Smooth muscle cell (in vitro differentiated cells): ENCODE data around the gene DSCAML1. TPM values are rescaled to one million over a fixed set of nuclear protein-coding genes. Genes with fewer than 3 reads are reported as not detected.
A peak's percentile ranks its signal among the peaks of the same experiment; 100 is the strongest.

Source experiments
- DNase-seq: peaks from one replicate; lab custom pipeline; 2025; ENCODE audit not compliant: unreplicated experiment; lab: John Stamatoyannopoulos, UW
- H2AFZ ChIP-seq: fragments of 200-600 bp; sonication (generic); 2 replicates; pipeline ENCODE4 v1.6.0; 2016; ENCODE audit warnings: antibody characterized with exemption, low read depth, mild to moderate bottlenecking
- H3F3A ChIP-seq: fragments of 200-600 bp; sonication (generic); 2 replicates; pipeline ENCODE4 v1.6.0; 2017; ENCODE audit warnings: antibody characterized with exemption, low read depth
- H3K27ac ChIP-seq: fragments of 200-600 bp; sonication (generic); 2 replicates; pipeline ENCODE4 v1.5.1; 2016; ENCODE audit warnings: low read depth, mild to moderate bottlenecking
- H3K27me3 ChIP-seq: fragments of 200-600 bp; sonication (generic); 2 replicates; pipeline ENCODE4 v1.6.1; 2016; ENCODE audit warnings: low read depth, mild to moderate bottlenecking
- H3K36me3 ChIP-seq: fragments of 200-600 bp; sonication (generic); 2 replicates; pipeline ENCODE4 v1.5.1; 2016; ENCODE audit warnings: low read depth
- H3K4me1 ChIP-seq: fragments of 200-600 bp; sonication (generic); 2 replicates; pipeline ENCODE4 v1.5.1; 2016; ENCODE audit warnings: low read depth
- H3K4me2 ChIP-seq: fragments of 200-600 bp; sonication (generic); 2 replicates; pipeline ENCODE4 v1.6.0; 2016; ENCODE audit warnings: mild to moderate bottlenecking
- H3K4me3 ChIP-seq: fragments of 200-600 bp; sonication (generic); 2 replicates; pipeline ENCODE4 v1.5.1; 2016; ENCODE audit warnings: mild to moderate bottlenecking
- H3K79me2 ChIP-seq: fragments of 200-600 bp; sonication (generic); 2 replicates; pipeline ENCODE4 v1.6.0; 2016; ENCODE audit warnings: low read depth, mild to moderate bottlenecking
- H3K9ac ChIP-seq: fragments of 200-600 bp; sonication (generic); 2 replicates; pipeline ENCODE4 v1.6.0; 2016; ENCODE audit warnings: low read depth
- H3K9me3 ChIP-seq: fragments of 200-600 bp; sonication (generic); replicated peaks from 2 replicates; pipeline ENCODE4 v1.5.1; 2016; ENCODE audit warnings: low read depth
- H4K20me1 ChIP-seq: fragments of 200-600 bp; sonication (generic); 2 replicates; pipeline ENCODE4 v1.6.0; 2016; ENCODE audit warnings: low read depth
- CTCF ChIP-seq: fragments of 200-600 bp; sonication (generic); IDR thresholded peaks from 2 replicates; pipeline ENCODE4 v1.5.1; 2017; ENCODE audit warnings: borderline replicate concordance, mild to moderate bottlenecking, antibody characterized with exemption; ENCODE audit not compliant: insufficient read depth, poor library complexity, severe bottlenecking
- WGBS: methylation state at CpG from one replicate; pipeline ENCODE4 v1.1.7; 2016; ENCODE audit warnings: low lambda C conversion rate; 5-methylcytosine and 5-hydroxymethylcytosine counted together
- polyA plus RNA-seq: library from polyadenylated mRNA; unstranded; fragments of >200 nt; fragmentation: Nextera tagmentation; extraction: Ambion mirVana; gene quantifications from 2 replicates; pipeline ENCODE4 v1.2.1, GENCODE V29; 2016
- total RNA-seq: library from RNA; depleted of rRNA; stranded (reverse); fragments of >200 nt; gene quantifications from 2 replicates; pipeline ENCODE4 v1.2.3, GENCODE V29; 2014

Gene DSCAML1
- total and polyA plus RNA-seq, 2 experiments from 2014 or later = 0.22 TPM; not detected in 1

- H3K4me2 ChIP-seq = peak overlapping the region; percentile 83
- no peaks in the 10 kb centered on the region for H3K9me3 ChIP-seq
- no peak for DNase-seq
- no peaks in the 10 kb centered on the region for H3F3A ChIP-seq
- H3K79me2 ChIP-seq = no peaks in the 10 kb centered on the region
- no peak overlapping the region for H3K9ac ChIP-seq
- H3K27me3 ChIP-seq = peaks cover 99% of the 10 kb centered on the region
- H3K27ac ChIP-seq = no peak overlapping the region
- H3K36me3 ChIP-seq = no peaks in the 10 kb centered on the region
- TF ChIP-seq CTCF = no peak
- no peak overlapping the region for H2AFZ ChIP-seq
- H4K20me1 ChIP-seq = no peaks in the 10 kb centered on the region
- H3K4me1 ChIP-seq = peaks cover 12% of the 10 kb centered on the region
- peak overlapping the region; percentile 41 for H3K4me3 ChIP-seq
- 12% methylated on average over 45 of the region's 53 CpGs for WGBS
Measured at GRCh38 chr11:117795638-117796455, 1.2 kb downstream of the DSCAML1 start.

GRCh38 chr11:117794772-117795629 is 2.0 kb downstream of the DSCAML1 start:
- H3K27me3 ChIP-seq = peaks cover 90% of the 10 kb centered on the region
- no peak overlapping the region for H3K4me3 ChIP-seq
- 58% methylated on average over 28 of the region's 29 CpGs for WGBS

GRCh38 chr11:117794135-117794534 is 2.9 kb downstream of the DSCAML1 start:
- Histone ChIP-seq H3K36me3 (no peaks in the 10 kb centered on the region), H3F3A (no peaks in the 10 kb centered on the region), H3K9ac (no peak overlapping the region), H3K27ac (no peak overlapping the region), H3K9me3 (no peaks in the 10 kb centered on the region), H4K20me1 (no peaks in the 10 kb centered on the region), H3K4me1 (peaks cover 12% of the 10 kb centered on the region), H3K4me3 (no peak overlapping the region), H3K27me3 (peaks cover 82% of the 10 kb centered on the region), H3K4me2 (no peak overlapping the region), H3K79me2 (no peaks in the 10 kb centered on the region), H2AFZ (no peak overlapping the region)
- WGBS = 87% methylated on average over 10 of the region's 10 CpGs
- TF ChIP-seq CTCF = no peak
- no peak for DNase-seq

More at GRCh38 chr11:117794772-117795629, 2.0 kb downstream of the DSCAML1 start:
- no peak overlapping the region for H3K9ac ChIP-seq
- TF ChIP-seq CTCF = no peak
- H3K27ac ChIP-seq = no peak overlapping the region
- H3F3A ChIP-seq = no peaks in the 10 kb centered on the region
- H3K36me3 ChIP-seq = no peaks in the 10 kb centered on the region
- H4K20me1 ChIP-seq = no peaks in the 10 kb centered on the region
- H3K79me2 ChIP-seq = no peaks in the 10 kb centered on the region
- H3K4me1 ChIP-seq = peaks cover 12% of the 10 kb centered on the region
- no peak for DNase-seq
- no peak overlapping the region for H3K4me2 ChIP-seq
- H2AFZ ChIP-seq = no peak overlapping the region
- no peaks in the 10 kb centered on the region for H3K9me3 ChIP-seq
